Frontal cortex (tissue), 4 donors: Measurements from ENCODE around the gene TENM3. TPM values are rescaled to one million over a fixed set of nuclear protein-coding genes. Genes with fewer than 3 reads are reported as not detected.

Experiments
- DNase-seq, 2 donors: peaks; one replicate each; pipeline ENCODE4 v3.0.0; 2012; ENCODE audit warnings: low spot score in 2 of 2
- FAIRE-seq: peaks from 2 replicates; lab custom pipeline; 2012; peaks lifted over from hg19 to GRCh38; lab: Jason Lieb, UNC
- small RNA-seq: library from RNA; depleted of rRNA; stranded (forward); fragments of <200 nt; gene quantifications from one replicate; pipeline ENCODE3, GENCODE V24; 2014
- total RNA-seq: library from RNA; depleted of rRNA; stranded (reverse); fragments of >200 nt; gene quantifications from one replicate; pipeline ENCODE4 v1.2.3, GENCODE V29; 2014
- donor health status: control.
- donor health status: control.
- donor health status: control.

TENM3 gene
- total RNA-seq, 1 donor from 2014 or later, result 78.3 TPM

- DNase-seq (no peak), FAIRE-seq (no peak)
Observed at GRCh38 chr4:182832352-182833120, 589.3 kb downstream of the TENM3 start.

GRCh38 chr4:182835006-182835740 lies 592.0 kb downstream of the TENM3 start:
- FAIRE-seq, result no peak
- DNase-seq, result no peak

GRCh38 chr4:182837831-182838230 lies 594.6 kb downstream of the TENM3 start:
- no peak for FAIRE-seq
- no peak for DNase-seq

GRCh38 chr4:182838535-182838934 lies 595.3 kb downstream of the TENM3 start:
- FAIRE-seq (no peak), DNase-seq (no peak)

- DNase-seq, result no peak
- no peak for FAIRE-seq
Observed at GRCh38 chr4:182839256-182839655, 596.1 kb downstream of the TENM3 start.

GRCh38 chr4:182840108-182840507 lies 596.9 kb downstream of the TENM3 start:
- DNase-seq (no peak), FAIRE-seq (no peak)

- FAIRE-seq (no peak), DNase-seq (no peak)
Observed at GRCh38 chr4:182842104-182842600, 599.0 kb downstream of the TENM3 start.

- FAIRE-seq, result no peak
- no peak for DNase-seq
Observed at GRCh38 chr4:182842759-182843390, 599.7 kb downstream of the TENM3 start.

GRCh38 chr4:182843808-182844325 lies 600.7 kb downstream of the TENM3 start:
- DNase-seq (no peak), FAIRE-seq (no peak)

GRCh38 chr4:182845618-182846017 lies 602.4 kb downstream of the TENM3 start:
- no peak for DNase-seq
- FAIRE-seq, result no peak

- no peak for FAIRE-seq
Observed at GRCh38 chr4:182846036-182846435, 602.8 kb downstream of the TENM3 start.

GRCh38 chr4:182847576-182848450 lies 604.6 kb downstream of the TENM3 start:
- FAIRE-seq, result no peak
- no peak for DNase-seq

More at GRCh38 chr4:182846036-182846435, 602.8 kb downstream of the TENM3 start:
- no peak for DNase-seq

GRCh38 chr4:182848685-182849084 lies 605.5 kb downstream of the TENM3 start:
- peak; percentile 64 for FAIRE-seq
- DNase-seq, result no peak

Small RNAs within 50 kb of the gene (small RNA-seq; reads per million reads assigned to genes)
- not detected for gene RN7SKP67
- gene RNU2-34P, result not detected
